HG02870 (cell line): ENCODE results near the gene TRAF6.
A peak's percentile ranks its signal among the peaks of the same experiment; 100 is the strongest.

ENCODE experiments used
- ATAC-seq: cut with Tn5 transposase; IDR thresholded peaks from one replicate; pipeline ENCODE4 v1.9.1; 2021; ENCODE audit warnings: mild to moderate bottlenecking, moderate library complexity; ENCODE audit not compliant: unreplicated experiment

The TRAF6 gene

DNA sequence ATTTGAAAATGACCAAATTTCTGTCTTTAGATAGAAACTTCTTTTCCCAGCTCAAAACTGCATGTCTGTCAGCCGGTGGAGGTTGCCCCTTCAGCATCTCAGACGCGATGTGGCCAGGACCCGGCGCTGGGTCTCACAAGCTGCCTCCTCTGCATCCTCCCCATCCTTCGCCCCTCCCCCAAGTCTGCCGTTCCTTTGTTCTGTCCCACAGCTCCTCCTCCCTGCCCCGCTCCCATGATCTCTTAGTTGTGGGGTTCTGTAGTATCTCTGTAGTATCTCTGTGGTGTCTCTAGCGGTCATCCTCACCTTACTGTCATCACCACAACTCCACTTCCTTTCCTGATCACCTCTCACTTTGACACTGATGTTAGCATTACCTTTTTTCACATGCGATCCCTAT, 49.9 kb downstream of the TRAF6 start:
- no peak for ATAC-seq

DNA sequence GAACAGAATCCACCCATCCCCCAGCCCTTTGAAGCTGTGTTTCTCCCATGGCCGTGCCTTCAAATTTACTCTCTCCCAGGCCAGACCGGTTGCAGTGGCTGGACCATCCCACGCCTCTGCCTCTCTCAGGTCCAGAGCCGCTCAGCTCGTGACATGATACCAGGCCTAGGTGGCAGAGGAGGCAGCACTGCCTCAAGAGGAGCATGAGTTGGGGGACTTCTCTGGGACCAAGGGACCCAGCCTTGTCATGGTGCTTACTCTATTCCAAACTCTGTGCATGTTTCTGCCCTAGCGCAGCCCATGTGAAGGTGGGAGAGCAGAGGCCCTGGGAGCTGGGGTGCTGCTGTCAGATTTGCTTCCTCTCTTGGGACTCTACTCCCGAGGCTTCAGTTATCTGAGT, 51.0 kb downstream of the TRAF6 start:
- no peak for ATAC-seq

DNA sequence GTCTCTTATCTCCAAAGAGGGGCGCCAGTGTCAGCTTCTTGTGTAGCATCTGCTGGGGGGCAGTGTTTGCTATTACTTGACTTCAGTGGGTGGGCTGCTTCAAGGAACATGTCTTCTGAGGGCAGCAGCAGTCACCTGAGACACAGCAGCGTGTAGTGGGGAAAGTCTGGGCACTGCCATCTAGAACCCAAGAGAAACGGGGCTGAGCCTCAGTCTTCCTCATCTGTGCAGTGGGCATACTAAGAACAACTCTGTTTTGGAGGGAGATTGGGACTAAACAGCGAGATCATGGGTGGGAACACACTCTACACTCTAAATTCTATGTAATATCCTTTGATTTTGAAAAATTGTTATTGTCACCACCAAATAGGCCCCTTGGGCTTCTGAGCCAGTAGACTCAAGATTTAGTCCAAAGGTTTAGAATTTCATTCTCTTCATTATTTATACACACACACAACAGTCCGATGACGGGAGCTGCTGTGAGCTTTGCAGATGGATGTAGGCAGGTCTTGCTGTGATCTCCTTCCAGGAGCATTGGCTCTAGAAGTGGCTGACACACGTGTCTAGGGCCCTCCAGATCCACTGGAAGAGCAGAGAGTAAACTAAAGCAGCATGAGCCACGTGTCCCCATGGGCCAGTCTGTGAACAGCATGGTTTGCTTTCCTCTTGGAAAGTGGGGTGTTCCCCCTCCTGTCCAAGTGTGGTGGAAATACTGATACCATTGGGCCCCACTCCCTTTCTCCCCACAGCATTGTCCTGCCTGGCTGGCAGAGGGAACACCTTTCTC, 51.8 kb downstream of the TRAF6 start:
- ATAC-seq: no peak

- ATAC-seq: no peak
Observed at GRCh38 chr11:36456156-36456555, 53.9 kb downstream of the TRAF6 start.

- no peak for ATAC-seq
Observed at GRCh38 chr11:36455658-36456111, 54.4 kb downstream of the TRAF6 start.

DNA sequence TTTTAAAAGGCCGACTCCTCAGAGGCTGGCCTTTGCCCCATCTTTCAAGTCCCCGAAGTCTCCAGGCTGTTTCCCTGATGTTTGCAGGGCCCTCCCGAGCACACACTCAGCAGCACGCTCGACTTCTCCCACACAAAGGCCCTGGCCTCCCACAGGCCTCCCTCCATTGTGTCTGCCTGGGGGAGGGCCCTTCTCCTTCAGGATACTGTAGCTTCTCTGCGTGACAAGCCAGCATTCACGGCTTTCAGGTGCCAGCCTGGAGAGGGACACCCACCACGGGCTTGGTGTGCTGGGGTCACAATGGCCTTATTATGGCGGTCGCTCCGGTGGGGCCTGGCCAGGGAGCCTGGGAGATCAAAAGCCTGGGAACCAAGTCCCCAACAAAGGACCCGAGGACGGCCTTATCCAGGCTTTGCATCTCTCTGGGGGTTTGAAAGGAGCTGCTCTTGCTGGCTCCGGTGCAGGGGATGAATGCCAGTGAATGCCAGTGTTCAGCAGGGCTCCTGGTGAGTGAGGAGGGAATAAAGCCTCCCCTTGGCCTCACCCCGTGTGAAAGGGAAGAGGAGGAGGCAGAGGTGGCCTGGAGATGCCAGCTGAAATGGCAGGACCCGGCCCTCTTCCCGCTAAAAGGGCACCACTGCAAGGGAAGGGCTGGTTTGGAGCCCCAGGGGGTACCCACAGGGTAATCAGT, 55.0 kb downstream of the TRAF6 start:
- no peak for ATAC-seq

DNA sequence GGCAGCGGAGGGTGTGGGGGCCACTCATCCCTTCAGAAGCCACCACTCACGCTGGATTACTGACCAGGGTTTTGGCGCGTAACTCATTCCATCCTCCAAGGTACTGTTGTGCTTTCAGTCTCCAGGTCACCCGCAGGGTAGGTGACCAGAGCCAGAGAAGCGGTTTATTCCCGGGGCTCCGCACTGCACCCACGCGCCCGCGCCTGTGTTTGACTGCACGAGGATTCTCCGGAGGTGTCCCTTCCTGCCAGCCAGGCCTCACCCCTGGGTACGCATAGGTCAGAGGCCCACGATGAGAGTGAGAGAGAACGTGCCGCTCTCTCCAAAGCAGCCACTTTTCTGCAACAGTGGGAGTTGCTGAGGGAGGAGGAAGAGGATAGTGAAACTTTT, 55.5 kb downstream of the TRAF6 start:
- no peak for ATAC-seq

GRCh38 chr11:36453678-36454077, 56.4 kb downstream of the TRAF6 start:
- peak; percentile 36 for ATAC-seq

- no peak for ATAC-seq
Observed at GRCh38 chr11:36452961-36453360, 57.1 kb downstream of the TRAF6 start.

- ATAC-seq: no peak
Observed at GRCh38 chr11:36452236-36452940, 57.7 kb downstream of the TRAF6 start.

GRCh38 chr11:36451681-36452080, 58.4 kb downstream of the TRAF6 start:
- no peak for ATAC-seq

DNA sequence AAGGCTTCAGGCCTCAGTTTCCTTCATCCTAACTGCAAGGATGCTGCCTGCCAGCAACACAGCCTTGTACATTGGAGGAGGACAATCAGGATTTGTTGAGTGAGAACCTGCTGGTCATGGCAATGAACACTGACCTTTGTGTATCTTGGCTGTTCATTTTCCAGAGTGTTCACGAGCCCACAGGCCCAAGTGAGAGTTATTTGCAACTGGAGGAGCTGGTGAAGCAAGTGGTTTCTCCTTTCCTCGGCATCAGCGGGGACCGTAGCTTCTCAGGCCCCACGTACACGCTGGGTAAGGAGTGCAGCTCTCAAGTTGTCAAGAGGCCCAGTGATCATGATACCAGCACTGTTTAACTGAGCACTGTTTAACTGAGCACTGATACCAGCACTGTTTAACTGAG, 59.0 kb downstream of the TRAF6 start:
- ATAC-seq: no peak

DNA sequence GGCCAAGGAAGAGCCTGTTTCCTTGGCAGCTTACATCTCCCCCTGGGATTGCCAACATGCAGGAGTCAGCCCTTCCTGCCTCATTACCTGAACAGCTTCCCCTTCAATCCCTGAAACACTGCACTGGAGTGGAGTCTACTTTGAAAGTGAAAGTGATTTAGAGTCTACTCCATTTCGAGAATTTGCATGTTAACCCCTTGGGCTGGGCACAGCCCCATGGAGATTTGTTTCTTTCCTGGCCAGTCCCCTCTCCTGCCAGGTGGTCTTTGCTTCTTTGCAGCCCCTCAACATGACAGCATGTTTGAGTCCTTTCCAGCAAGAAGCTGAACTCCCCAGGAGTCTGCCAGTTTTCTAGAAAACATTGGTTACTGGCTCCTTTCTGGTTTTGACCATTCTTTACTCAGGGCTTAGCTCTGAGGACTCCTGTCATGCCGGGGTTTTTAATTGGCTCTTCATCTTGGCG, 59.9 kb downstream of the TRAF6 start:
- ATAC-seq: peak; percentile 61

GRCh38 chr11:36449561-36450096, 60.4 kb downstream of the TRAF6 start:
- peak; percentile 20 for ATAC-seq

DNA sequence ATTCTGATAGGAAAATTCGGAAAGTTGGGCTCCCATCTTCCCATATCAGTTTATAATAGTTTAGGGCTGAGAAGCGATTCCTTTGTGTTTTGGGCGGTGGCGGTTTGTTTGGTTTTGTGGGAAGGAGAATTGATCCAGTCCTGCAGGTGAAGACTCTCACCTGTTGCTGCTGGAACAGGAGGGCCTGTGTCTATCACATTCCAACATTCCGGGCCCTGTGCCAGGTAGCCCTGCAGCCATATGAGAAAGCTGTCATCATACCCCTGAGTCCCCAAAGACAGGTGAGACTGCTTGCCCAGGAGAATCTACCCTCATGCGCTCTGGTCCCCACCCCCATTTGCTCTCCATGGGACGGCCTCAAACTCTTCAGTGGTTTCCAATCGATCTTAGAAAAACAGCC, 62.1 kb downstream of the TRAF6 start:
- ATAC-seq: no peak

GRCh38 chr11:36447514-36447913, 62.6 kb downstream of the TRAF6 start:
- no peak for ATAC-seq

DNA sequence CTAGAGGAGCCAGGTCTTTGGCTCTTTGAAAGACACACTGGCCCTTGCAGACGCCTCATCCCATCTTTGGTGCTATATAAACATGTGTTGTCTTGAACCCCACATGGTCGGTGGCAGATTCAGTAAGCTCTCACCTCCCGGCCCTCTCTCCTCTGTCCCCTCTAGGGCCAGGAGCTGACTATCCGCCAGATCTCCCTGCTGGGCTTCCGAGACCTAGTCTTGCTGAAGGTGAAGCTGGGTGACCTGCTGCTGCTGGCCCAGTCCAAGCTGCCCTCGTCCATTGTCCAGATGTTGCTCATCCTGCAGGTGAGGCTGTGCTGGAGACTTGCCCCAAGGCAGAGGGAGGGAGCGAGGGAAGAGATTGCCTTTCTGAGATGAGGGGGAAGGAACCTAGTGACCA, 63.9 kb downstream of the TRAF6 start:
- ATAC-seq: no peak

DNA sequence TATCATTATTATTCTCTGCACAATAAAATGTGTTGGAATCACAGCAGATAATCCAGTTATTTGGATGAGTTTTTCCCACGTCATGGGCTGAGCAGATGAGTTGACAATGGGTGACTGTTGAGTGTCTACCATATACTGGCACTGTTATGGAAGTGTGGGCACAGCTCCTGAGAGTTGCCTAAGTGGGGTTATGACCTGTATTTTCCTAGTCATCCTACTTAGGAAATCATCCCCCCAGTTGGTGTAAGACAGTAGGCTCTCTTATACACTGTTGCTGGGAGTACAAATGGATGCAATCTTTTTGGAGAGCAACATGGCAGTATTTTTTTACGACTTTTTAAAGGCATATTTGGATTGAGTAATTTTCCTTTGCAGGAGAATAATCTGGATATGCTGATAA, 66.4 kb downstream of the TRAF6 start:
- no peak for ATAC-seq

GRCh38 chr11:36441610-36442208, 68.4 kb downstream of the TRAF6 start:
- ATAC-seq: peak; percentile 99

- ATAC-seq: no peak
Observed at GRCh38 chr11:36438126-36438525, 71.9 kb downstream of the TRAF6 start.

GRCh38 chr11:36437413-36437812, 72.7 kb downstream of the TRAF6 start:
- ATAC-seq: no peak
